GM12878 (cell line): ENCODE results near the gene FAM227A. TPM values are rescaled to one million over a fixed set of nuclear protein-coding genes. Genes with fewer than 3 reads are reported as not detected.

ENCODE experiments used
- ATAC-seq: fragments of 200-7000 bp; cut with Tn5 transposase; 3 replicates; pipeline ENCODE4 v1.9.1; 2020; ENCODE audit warnings: mild to moderate bottlenecking, moderate library complexity
- BruUV-seq: library from RNA; stranded (reverse); fragments of 400-500 nt; replicated peaks from 2 replicates; lab custom pipeline; 2021; lab: Mats Ljungman, UMichigan
- CTCF ChIA-PET: fragments of 300-600 bp; sonication (Branson Sonifier 250); formaldehyde crosslinking; extraction: SDS; loops from one replicate; lab custom pipeline; 2021; ENCODE audit warnings: inconsistent platforms; lab: Yijun Ruan, JAX
- POLR2A ChIA-PET: fragments of 350-600 bp; formaldehyde crosslinking; extraction: SDS; loops from one replicate; lab custom pipeline; 2021; ENCODE audit warnings: inconsistent platforms; lab: Charles Lee
- RAD21 ChIA-PET: fragments of 300-600 bp; sonication (Branson Sonifier 250); formaldehyde crosslinking; loops from one replicate; lab custom pipeline; 2023; ENCODE audit warnings: antibody characterized with exemption; ENCODE audit not compliant: unreplicated experiment; lab: Charles Lee
- SMC1A ChIA-PET: fragments of 300-600 bp; sonication (Branson Sonifier 250); formaldehyde crosslinking; loops from one replicate; lab custom pipeline; 2023; ENCODE audit not compliant: unreplicated experiment, uncharacterized antibody; lab: Charles Lee
- DNase-seq: peaks from one replicate; pipeline ENCODE4 v3.0.0-alpha.2; 2011; ENCODE audit warnings: low read depth, low spot score
- FAIRE-seq: peaks from 3 replicates; lab custom pipeline; 2011; peaks lifted over from hg19 to GRCh38; lab: Jason Lieb, UNC
- H2AFZ ChIP-seq: 2 replicates; pipeline ENCODE4 v1.6.0; 2011; ENCODE audit warnings: low read depth, low read length, control low read depth; ENCODE audit not compliant: control insufficient read depth
- H3K27ac ChIP-seq: 2 replicates; pipeline ENCODE4 v1.5.1; 2011; ENCODE audit warnings: control low read depth; ENCODE audit not compliant: control insufficient read depth, insufficient read depth
- H3K27me3 ChIP-seq, 2 experiments: replicated peaks in 1 of 2; 2 replicates each; pipeline versions ENCODE4 v1.6.0 to v1.6.1; 2011; ENCODE audit warnings: low read length in 1 of 2; ENCODE audit not compliant: control insufficient read depth in 2 of 2, insufficient read depth in 2 of 2
- H3K36me3 ChIP-seq, 2 experiments: 2 replicates each; pipeline ENCODE4 v1.5.1; 2011; ENCODE audit warnings: low read length in 1 of 2; ENCODE audit not compliant: control insufficient read depth in 2 of 2, insufficient read depth in 2 of 2
- H3K4me1 ChIP-seq: 2 replicates; pipeline ENCODE4 v1.6.1; 2011; ENCODE audit warnings: mild to moderate bottlenecking, low read length, moderate library complexity, mixed read lengths; ENCODE audit not compliant: control insufficient read depth, insufficient read depth
- H3K4me2 ChIP-seq: 2 replicates; pipeline ENCODE4 v1.6.0; 2011; ENCODE audit warnings: control low read depth; ENCODE audit not compliant: control insufficient read depth, insufficient read depth
- H3K4me3 ChIP-seq: fragments of 200-600 bp; sonication (generic); 2 replicates; pipeline ENCODE4 v1.5.1; 2016
- H3K79me2 ChIP-seq: 2 replicates; pipeline ENCODE4 v1.6.0; 2011; ENCODE audit warnings: low read length; ENCODE audit not compliant: control insufficient read depth, insufficient read depth
- H3K9ac ChIP-seq: 2 replicates; pipeline ENCODE4 v1.8.0; 2011; ENCODE audit warnings: low read length, control low read depth, mixed read lengths; ENCODE audit not compliant: control insufficient read depth, insufficient read depth
- H3K9me3 ChIP-seq: replicated peaks from 3 replicates; pipeline ENCODE4 v1.5.1; 2011; ENCODE audit warnings: mild to moderate bottlenecking, low read length; ENCODE audit not compliant: control insufficient read depth, insufficient read depth
- H4K20me1 ChIP-seq: 2 replicates; pipeline ENCODE4 v1.6.0; 2011; ENCODE audit not compliant: control insufficient read depth, insufficient read depth
- ATF7 ChIP-seq: fragments of 450-650 bp; IDR thresholded peaks from 2 replicates; pipeline ENCODE4 v1.6.1; 2016; ENCODE audit warnings: low read depth, mild to moderate bottlenecking
- BCL3 ChIP-seq: IDR thresholded peaks from 2 replicates; pipeline ENCODE4 v1.6.1; 2011; ENCODE audit warnings: borderline replicate concordance, low read depth, mild to moderate bottlenecking, moderate library complexity, low read length; ENCODE audit not compliant: insufficient read depth, poor library complexity, severe bottlenecking
- BRCA1 ChIP-seq: IDR thresholded peaks from 2 replicates; pipeline ENCODE4 v1.6.1; 2011; ENCODE audit warnings: low read depth, low read length, improper control_type of control experiment
- CBX3 ChIP-seq: fragments of 200-600 bp; sonication (generic); IDR thresholded peaks from 2 replicates; pipeline ENCODE4 v1.6.1; 2016; ENCODE audit warnings: low read depth, borderline replicate concordance
- CEBPB ChIP-seq, 2 experiments: fragments of 150-350 bp in 1 of 2; IDR thresholded peaks; 2 replicates each; pipeline ENCODE4 v1.6.1; 2012 to 2014; ENCODE audit warnings: low read depth in 2 of 2, low read length in 2 of 2, borderline replicate concordance in 1 of 2, inconsistent platforms in 1 of 2
- CHD2 ChIP-seq: IDR thresholded peaks from 2 replicates; pipeline ENCODE4 v1.6.1; 2011; ENCODE audit warnings: low read depth, low read length, improper control_type of control experiment, borderline replicate concordance
- HDGF ChIP-seq: fragments of 450-650 bp; IDR thresholded peaks from 2 replicates; pipeline ENCODE4 v1.6.1; 2016; ENCODE audit warnings: antibody characterized with exemption
- IKZF1 ChIP-seq: fragments of 450-650 bp; conservative IDR thresholded peaks from 2 replicates; pipeline ENCODE4 v1.6.1; 2017; ENCODE audit warnings: antibody characterized with exemption, mild to moderate bottlenecking
- LARP7 ChIP-seq: fragments of 450-650 bp; IDR thresholded peaks from 2 replicates; pipeline ENCODE4 v1.6.1; 2017; ENCODE audit warnings: mild to moderate bottlenecking
- MXI1 ChIP-seq: fragments of 150-350 bp; IDR thresholded peaks from 2 replicates; pipeline ENCODE4 v1.6.1; 2011; ENCODE audit warnings: low read depth, mild to moderate bottlenecking, inconsistent platforms, low read length, improper control_type of control experiment
- NFXL1 ChIP-seq: fragments of 450-650 bp; IDR thresholded peaks from 2 replicates; pipeline ENCODE4 v1.6.1; 2017; ENCODE audit warnings: antibody characterized with exemption, mild to moderate bottlenecking, borderline replicate concordance
- REST ChIP-seq: IDR thresholded peaks from 2 replicates; pipeline ENCODE4 v1.6.1; 2012; ENCODE audit warnings: mild to moderate bottlenecking, low read depth, low read length
- RFX5 ChIP-seq: IDR thresholded peaks from 2 replicates; pipeline ENCODE4 v1.6.1; 2011; ENCODE audit warnings: low read depth, low read length, improper control_type of control experiment
- SMAD1 ChIP-seq: fragments of 450-650 bp; IDR thresholded peaks from 2 replicates; pipeline ENCODE4 v1.6.1; 2018; ENCODE audit warnings: mild to moderate bottlenecking, low read depth; ENCODE audit not compliant: partially characterized antibody
- STAT1 ChIP-seq: fragments of 450-650 bp; conservative IDR thresholded peaks from 2 replicates; pipeline ENCODE4 v1.6.1; 2014; ENCODE audit warnings: antibody characterized with exemption, mild to moderate bottlenecking
- USF1 ChIP-seq: IDR thresholded peaks from 2 replicates; pipeline ENCODE4 v1.6.1; 2011; ENCODE audit warnings: borderline replicate concordance, low read depth, mild to moderate bottlenecking, moderate library complexity, mixed read lengths, low read length; ENCODE audit not compliant: insufficient read depth; ENCODE audit errors: extremely low read length
- WGBS: methylation state at CpG from one replicate; pipeline ENCODE4 v1.1.6; 2016; ENCODE audit warnings: low lambda C conversion rate; ENCODE audit not compliant: insufficient replicate concordance, insufficient coverage; ENCODE audit errors: missing lambda C conversion rate; 5-methylcytosine and 5-hydroxymethylcytosine counted together
- in situ Hi-C: fragments of 300-500 bp; cut with MboI; formaldehyde crosslinking; loops from 9 replicates; pipeline ENCODE4 v1.14.3; 2018; ENCODE audit warnings: mixed read lengths
- intact Hi-C: fragments of 100-400 bp; cut with micrococcal nuclease; formaldehyde crosslinking; loops from one replicate; pipeline ENCODE4 v1.14.2; 2022; ENCODE audit not compliant: unreplicated experiment
- polyA plus RNA-seq, 11 experiments: library from polyadenylated mRNA; depleted of rRNA in 4 of 11; unstranded in 6 of 11; stranded (reverse) in 5 of 11; fragments of >200 nt; fragmentation: Nextera tagmentation in 4 of 11; fragmentation: Illumina TruSeq in 1 of 11; extraction: Ambion mirVana in 4 of 11; extraction: Trizol in 1 of 11; gene quantifications; 1 replicate in 1 of 11; 2 replicates in 10 of 11; pipeline versions ENCODE4 v1.2.1 to v1.2.3, GENCODE V29; 2011 to 2016; ENCODE audit warnings: inconsistent platforms in 2 of 11, missing spikeins in 2 of 11, low read depth in 1 of 11
- total RNA-seq, 4 experiments: library from RNA; depleted of rRNA in 3 of 4; stranded (reverse); fragments of >200 nt in 3 of 4; fragmentation: Illumina TruSeq in 1 of 4; extraction: Trizol in 1 of 4; gene quantifications; 2 replicates each; pipeline versions ENCODE4 v1.2.1 to v1.2.3, GENCODE V29; 2013 to 2021

The FAM227A gene
- total and polyA plus RNA-seq, 10 of the 15 experiments (the other 5 are each of a cell fraction or from before 2014, with no cell fraction given), result 0.02 to 0.59 (median 0.25) TPM

GRCh38 chr22:38638728-38639127 is 17.5 kb downstream of the FAM227A start:
- no peaks in the 10 kb centered on the region for H3K9me3 ChIP-seq
- no peaks in the 10 kb centered on the region for H3K4me1 ChIP-seq
- H2AFZ ChIP-seq, result no peak overlapping the region
- in situ Hi-C loops, result no loop called here
- CTCF ChIA-PET, result no interaction called here
- peaks cover 0 to 3% of the 10 kb centered on the region in 2 experiments; a peak in 2 of 4 replicates for H3K27me3 ChIP-seq
- FAIRE-seq (no peak), DNase-seq (no peak), ATAC-seq (no peak)
- no TSS peak for BruUV-seq
- H3K9ac ChIP-seq, result no peak overlapping the region
- TF ChIP-seq BCL3 (no peak), NFXL1 (no peak), USF1 (no peak), REST (no peak), CBX3 (no peak), HDGF (no peak), CHD2 (no peak), ATF7 (no peak), SMAD1 (no peak), STAT1 (no peak), IKZF1 (no peak), BRCA1 (no peak), LARP7 (no peak), RFX5 (no peak), MXI1 (no peak), CEBPB (IDR thresholded peaks at IDR 0.05; ENCODE audit: borderline replicate concordance in 1 of 2, low read depth in 2 of 2, low read length in 2 of 2) (no peak)
- no peak overlapping the region for H3K4me2 ChIP-seq
- RAD21 ChIA-PET, result no interaction called here
- no peaks in the 10 kb centered on the region for H3K36me3 ChIP-seq
- no peaks in the 10 kb centered on the region for H3K79me2 ChIP-seq
- SMC1A ChIA-PET, result no interaction called here
- WGBS, result 54% methylated on average over 3 of the region's 3 CpGs
- POLR2A ChIA-PET, result interaction anchor here (0.6 kb wide), 1 partner anchor 65 kb away, joined by 6 read pairs; no protein-coding TSS in a partner anchor
- no peak overlapping the region for H3K27ac ChIP-seq
- intact Hi-C loops, result no loop called here
- no peak overlapping the region for H3K4me3 ChIP-seq
- H4K20me1 ChIP-seq, result no peaks in the 10 kb centered on the region
